ENCODE data around the gene HYAL2. TPM values are rescaled to one million over a fixed set of nuclear protein-coding genes. Genes with fewer than 3 reads are reported as not detected.

Gene HYAL2
- total RNA-seq (2022; extraction: Qiagen RNA extraction; ENCODE audit: low read depth): 18.8 to 27.5 TPM (median 23.2 TPM) in 5 replicates

DNA sequence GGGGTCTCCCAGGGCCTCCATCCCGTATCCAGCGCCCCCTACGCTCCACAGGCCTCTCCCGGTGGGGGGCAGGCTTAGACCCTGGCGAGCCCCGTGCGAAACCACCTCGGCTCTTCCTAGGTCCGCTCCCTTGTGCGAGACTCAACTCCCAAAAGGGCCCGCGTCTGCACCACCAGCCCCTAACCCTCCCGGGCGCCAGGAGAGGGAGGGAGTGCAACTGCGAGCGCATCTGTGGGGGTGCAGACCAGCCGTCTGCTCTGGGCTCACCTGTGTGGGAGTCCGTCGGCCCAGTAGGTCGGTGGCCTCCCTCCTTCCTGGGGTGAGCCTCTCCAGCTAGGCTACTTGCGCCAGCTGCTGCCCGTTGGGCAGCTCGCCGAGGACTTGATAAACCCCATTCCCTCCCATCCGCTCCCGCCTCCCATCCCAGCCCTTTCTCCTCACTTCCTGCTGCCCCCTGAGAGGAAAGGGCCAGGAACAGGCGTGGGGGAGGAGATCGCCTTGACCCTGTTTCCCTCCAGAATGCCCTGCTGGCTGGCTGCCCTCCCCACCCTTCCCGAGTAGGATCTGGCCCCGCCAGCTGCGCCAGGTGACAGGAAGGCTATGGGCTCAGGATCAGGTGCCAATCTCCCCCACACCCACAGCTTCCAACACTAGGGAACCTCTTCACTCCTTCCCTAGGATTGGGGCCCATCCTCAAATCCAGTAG, at the start of gene HYAL2:
HYAL2 (minus strand) TSS at position 360 of the 706 bp plus-strand sequence. CDS start 2,256 bp downstream, outside the sequence.

GRCh38 chr3:50358911-50359759, 36.6 kb upstream of the HYAL2 start, which contains the start of gene TMEM115:
Gene TMEM115, minus strand, starts transcription at chr3:50359521. Its CDS starts 458 bp downstream, at chr3:50359063.

DNA sequence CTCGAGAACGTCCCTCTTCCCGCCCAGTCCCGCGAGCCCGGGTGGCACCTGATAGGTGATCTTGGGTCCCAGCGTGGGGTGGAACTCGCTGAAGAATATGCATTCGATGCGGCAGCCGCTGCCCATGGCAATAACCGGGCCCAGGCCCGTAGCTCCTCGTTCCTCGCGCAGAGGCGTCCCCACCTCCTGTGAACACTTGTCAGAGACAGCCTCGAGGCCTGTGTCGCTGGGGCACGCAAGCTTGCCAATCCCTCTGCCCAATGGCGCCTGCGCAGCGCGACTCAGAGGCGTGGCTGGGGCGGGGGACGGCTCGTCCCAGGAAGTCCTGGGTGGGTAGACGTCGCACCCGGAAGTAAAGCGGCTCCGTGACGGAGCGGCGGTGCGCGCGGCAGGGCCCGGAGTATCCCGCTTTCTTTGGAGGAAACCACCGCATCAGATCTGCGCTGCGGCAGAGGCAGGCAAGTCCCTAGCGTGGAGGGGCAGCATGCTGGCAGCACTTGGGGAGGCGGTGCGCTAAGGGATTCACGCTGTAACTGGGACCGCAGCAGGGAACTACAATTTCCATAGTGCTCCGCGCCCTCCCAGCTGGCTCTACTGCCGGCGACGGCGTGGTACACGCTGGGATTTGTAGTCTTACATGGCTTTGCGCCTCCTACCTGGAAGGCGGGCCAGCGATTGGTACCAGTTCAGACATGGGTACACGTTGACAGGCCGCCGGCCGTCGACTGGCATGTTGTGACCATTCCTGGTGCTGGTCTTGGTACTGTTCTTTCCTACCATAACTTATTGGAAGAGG, 28.2 kb upstream of the HYAL2 start, which contains the start of the genes CYB561D2 and NPRL2:
CYB561D2 (plus strand) TSS at position 336 of the 796 bp plus-strand sequence. CDS start 572 bp downstream, outside the sequence.
NPRL2 (minus strand) TSS at position 249 of the 796 bp plus-strand sequence; CDS start at position 126, 123 bp downstream.

DNA sequence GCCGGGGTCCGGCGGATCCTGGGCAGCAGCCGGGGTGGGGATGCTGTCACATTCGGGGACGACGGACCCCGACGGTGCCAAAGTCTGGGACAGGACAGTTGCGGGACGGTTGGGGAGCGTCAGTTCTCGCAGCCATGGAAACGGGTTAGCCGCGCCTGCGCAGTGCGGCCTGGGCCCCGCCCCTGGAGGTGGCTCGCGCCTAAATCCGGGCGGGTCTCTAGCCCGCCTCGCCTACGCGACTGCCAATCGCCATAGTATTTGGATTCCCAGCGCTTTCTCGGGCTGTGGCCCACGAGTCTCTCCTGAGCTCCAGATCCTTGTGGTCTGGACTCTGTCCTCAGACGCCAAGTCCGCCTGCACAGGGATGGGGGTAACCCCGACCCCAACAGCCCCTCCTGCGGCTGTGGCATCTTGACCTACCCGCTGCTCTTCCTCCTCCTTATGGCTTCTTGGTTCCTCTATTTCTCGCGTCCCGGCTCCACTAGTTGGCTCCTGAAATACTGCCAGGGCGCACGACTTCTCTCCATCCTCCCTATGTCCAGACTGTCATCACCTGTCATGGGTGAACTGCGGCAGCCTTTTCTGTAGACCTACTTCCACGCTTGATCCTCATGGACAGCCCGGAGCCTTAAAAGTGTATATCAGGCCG, 23.2 kb upstream of the HYAL2 start, which contains the start of gene ZMYND10:
ZMYND10 (minus strand) TSS at position 147 of the 649 bp plus-strand sequence. CDS start 153 bp downstream, outside the sequence.

GRCh38 chr3:50340448-50341329, 18.1 kb upstream of the HYAL2 start, which contains the start of gene RASSF1:
Gene RASSF1, minus strand, starts transcription at chr3:50340836. Its CDS starts 31 bp downstream, at chr3:50340805.

DNA sequence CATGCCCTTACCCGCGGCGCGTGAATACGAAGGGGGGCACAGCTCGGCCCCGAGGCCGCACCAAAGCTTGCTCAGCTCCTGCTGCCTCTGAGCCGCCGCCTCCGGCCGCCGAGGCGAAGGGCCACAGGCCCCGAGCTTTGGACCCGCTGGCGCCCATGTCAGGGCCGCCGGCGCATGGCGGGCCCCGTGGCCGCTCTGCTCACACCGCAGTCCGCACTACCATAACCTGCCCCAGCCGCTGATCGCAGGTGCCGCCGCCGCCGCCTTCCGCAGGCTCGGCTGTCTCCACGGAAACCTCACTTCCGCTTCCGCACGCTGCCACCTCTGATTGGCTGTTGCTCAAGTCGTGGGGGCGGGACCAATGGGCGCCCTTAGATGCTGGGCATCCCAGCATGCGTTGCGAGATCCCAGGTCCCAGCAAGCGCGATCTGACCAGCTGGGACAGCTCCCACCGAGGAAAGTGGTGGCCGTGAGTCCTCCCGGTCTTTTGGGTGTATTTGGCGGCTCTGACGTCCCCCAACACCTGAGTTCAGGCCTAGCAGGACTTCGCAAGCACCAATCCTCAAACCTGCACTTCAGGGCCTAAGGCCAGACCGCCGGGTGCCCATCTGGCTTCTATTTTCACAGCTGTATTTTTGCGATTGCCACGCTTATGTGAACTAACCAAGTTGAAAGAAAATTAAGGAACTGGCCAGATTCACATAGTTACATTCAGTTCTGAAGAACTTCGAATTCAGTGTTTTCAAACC, 5.6 kb upstream of the HYAL2 start, which contains the start of gene TUSC2:
TUSC2 (minus strand) TSS at position 281 of the 749 bp plus-strand sequence; CDS start at position 157, 124 bp downstream.

DNA sequence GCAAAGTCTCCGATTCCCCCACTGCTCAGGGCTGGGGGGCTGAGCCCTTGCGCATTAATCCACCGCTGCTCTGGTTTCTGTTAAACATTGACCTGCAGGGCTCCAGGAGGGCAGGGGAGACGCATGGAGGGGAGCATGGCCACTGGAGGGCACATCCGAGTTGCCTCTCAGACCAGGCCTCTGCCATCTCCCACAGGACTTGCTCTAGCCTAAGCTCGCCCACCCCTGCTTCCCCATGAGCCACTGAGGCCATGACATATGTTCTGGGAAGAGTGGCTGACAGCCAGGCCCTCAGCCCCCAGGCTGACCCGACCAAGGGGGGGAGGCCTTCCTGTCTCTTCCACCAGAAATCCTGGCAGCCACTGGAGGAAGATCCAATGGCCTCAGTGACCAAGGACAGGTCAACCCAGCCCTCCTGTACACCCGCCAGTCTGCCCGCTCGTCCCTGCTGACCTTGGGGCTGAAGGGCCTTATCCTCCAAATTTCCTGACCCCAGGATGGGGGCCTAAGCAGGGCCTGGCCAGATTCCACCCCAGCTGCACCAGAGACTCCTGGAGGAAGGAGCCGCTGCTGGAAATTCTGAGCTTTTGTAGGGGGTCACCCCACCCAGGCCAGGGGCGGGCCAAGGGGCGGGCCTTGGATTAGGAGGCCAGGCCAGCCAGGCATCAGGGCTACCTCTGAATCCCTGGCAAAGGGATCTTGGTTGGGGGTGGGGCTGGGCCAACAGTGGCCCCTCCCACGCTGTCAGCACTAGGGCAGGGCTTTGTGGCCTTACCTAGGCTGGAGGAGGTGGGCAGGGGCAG, 19.3 kb downstream of the HYAL2 start, which contains the start of gene HYAL1:
HYAL1 (minus strand) TSS at position 562 of the 803 bp plus-strand sequence. CDS start 618 bp downstream, outside the sequence.

DNA sequence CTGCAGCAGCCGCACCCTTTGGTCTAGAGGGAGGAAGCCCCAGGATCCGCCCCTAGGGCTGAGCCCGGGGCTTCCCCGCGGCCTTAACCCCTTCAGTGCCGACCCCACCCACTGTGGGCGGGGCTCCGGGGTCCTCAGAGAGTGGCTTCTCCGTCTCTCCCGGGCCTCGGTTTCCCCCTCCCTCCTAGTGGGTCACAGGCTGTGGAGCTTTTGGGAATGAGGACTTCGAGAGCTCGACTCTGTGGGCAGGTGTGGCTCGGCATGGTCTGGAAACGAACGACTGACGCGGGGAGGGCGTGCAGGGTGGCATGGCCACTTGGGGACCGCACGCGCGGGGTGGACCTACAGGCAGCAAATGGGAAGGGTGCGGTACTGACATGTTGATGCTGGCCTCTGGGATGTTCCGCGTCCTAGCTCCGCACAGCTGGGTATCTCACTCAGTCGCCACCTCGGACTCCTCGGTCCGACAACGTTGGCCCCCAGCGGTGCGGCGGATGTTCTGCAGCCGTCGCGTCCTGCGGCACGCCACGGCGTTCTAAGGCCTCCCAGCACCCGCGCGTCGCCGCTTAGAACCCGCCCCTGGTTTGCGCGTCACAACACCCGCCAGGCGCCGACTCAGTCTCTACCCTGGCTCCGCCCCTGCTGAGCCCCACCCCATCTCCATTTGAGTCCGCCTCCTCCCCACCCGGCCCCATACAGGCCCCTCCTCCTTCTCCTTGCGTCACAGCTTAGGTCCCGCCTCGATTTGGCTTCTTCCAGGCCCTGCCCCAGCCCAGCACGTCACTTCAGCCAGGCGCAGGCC, 23.5 kb downstream of the HYAL2 start, which contains the start of the genes HYAL3 and NAA80:
HYAL3 (minus strand) TSS at position 570 of the 802 bp plus-strand sequence. CDS start 3,803 bp downstream, outside the sequence.
NAA80 (minus strand) TSS at position 570 of the 802 bp plus-strand sequence. CDS start 1,942 bp downstream, outside the sequence.

GRCh38 chr3:50292159-50293078, 30.1 kb downstream of the HYAL2 start, which contains the start of gene IFRD2:
Gene IFRD2, minus strand, starts transcription at chr3:50292429. Its CDS starts 155 bp downstream, at chr3:50292274.

DNA sequence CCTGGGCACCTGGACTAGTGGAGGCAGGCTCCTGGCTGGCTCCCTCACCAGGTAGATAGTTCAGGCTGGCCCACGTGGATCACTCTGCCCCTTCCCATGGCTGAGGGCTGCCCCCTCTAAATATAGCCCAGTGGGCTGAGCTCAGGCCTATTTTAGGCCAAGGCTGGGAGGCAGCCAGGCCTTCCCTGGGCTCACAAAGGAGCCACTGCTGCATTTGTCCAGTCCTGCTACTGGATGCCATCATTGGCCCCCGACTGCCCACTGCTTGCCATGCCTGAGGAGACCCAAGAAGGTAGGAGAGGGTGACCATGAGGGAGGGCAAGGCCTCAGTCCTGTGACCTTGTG, 43.7 kb downstream of the HYAL2 start, which contains the start of gene LSMEM2:
LSMEM2 (plus strand) TSS at position 208 of the 345 bp plus-strand sequence; CDS start at position 235, 27 bp downstream.

GRCh38 chr3:50268703-50269451, 53.7 kb downstream of the HYAL2 start, which contains the start of gene SEMA3B:
Gene SEMA3B, plus strand, starts transcription at chr3:50269147. Its CDS starts 94 bp downstream, at chr3:50269241.

All from A549 treated with CpdA at 1 μM for 4 hours (cell line).